DND-41 (cell line): ENCODE data around the gene SETD1A.

Source experiments
- ATAC-seq: fragments of 200-7000 bp; cut with Tn5 transposase; 3 replicates; pipeline ENCODE4 v1.9.1; 2021; ENCODE audit warnings: low read depth; ENCODE audit not compliant: insufficient read depth
- DNase-seq: peaks from one replicate; pipeline ENCODE4 v3.0.0-alpha.2; 2020
- H2AFZ ChIP-seq: 2 replicates; pipeline ENCODE4 v1.6.0; 2012; ENCODE audit warnings: low read depth, low read length
- H3K27ac ChIP-seq: 2 replicates; pipeline ENCODE4 v1.5.1; 2012; ENCODE audit warnings: low read length, inconsistent platforms
- H3K27me3 ChIP-seq: fragments of 200-600 bp; sonication (generic); 2 replicates; pipeline ENCODE4 v1.6.0; 2012; ENCODE audit warnings: low read length, mild to moderate bottlenecking, inconsistent platforms; ENCODE audit not compliant: insufficient read depth, poor library complexity
- H3K36me3 ChIP-seq: 2 replicates; pipeline ENCODE4 v1.5.1; 2012; ENCODE audit warnings: low read length, inconsistent platforms; ENCODE audit not compliant: insufficient read depth
- H3K4me1 ChIP-seq: 2 replicates; pipeline ENCODE4 v1.5.1; 2012; ENCODE audit warnings: mild to moderate bottlenecking, low read length; ENCODE audit not compliant: insufficient read depth
- H3K4me2 ChIP-seq: 2 replicates; pipeline ENCODE4 v1.6.0; 2012; ENCODE audit warnings: mild to moderate bottlenecking, moderate library complexity, low read length, inconsistent platforms; ENCODE audit not compliant: insufficient read depth
- H3K4me3 ChIP-seq, 2 experiments: fragments of 200-600 bp in 1 of 2; shearing (Covaris generic) in 1 of 2; 2 replicates each; pipeline ENCODE4 v1.5.1; 2012 to 2016; ENCODE audit warnings: inconsistent platforms in 2 of 2, low read length in 2 of 2, mild to moderate bottlenecking in 2 of 2, low read depth in 1 of 2, moderate library complexity in 1 of 2
- H3K79me2 ChIP-seq: 2 replicates; pipeline ENCODE4 v1.6.0; 2012; ENCODE audit warnings: low read length, inconsistent platforms; ENCODE audit not compliant: insufficient read depth
- H3K9ac ChIP-seq: 2 replicates; pipeline ENCODE4 v1.6.0; 2012; ENCODE audit warnings: low read depth, mild to moderate bottlenecking, inconsistent platforms, low read length, moderate library complexity
- H3K9me3 ChIP-seq: 2 replicates; pipeline ENCODE4 v1.5.1; 2012; ENCODE audit warnings: low read length, moderate library complexity, mild to moderate bottlenecking, inconsistent platforms; ENCODE audit not compliant: insufficient read depth, severe bottlenecking
- H4K20me1 ChIP-seq: 2 replicates; pipeline ENCODE4 v1.6.0; 2012; ENCODE audit warnings: low read length; ENCODE audit not compliant: insufficient read depth
- EZH2 ChIP-seq: IDR thresholded peaks from 3 replicates; pipeline ENCODE4 v1.6.1; 2012; ENCODE audit warnings: borderline replicate concordance, low read depth, mild to moderate bottlenecking, moderate library complexity, low read length, inconsistent platforms; ENCODE audit not compliant: severe bottlenecking
- TF ChIP-seq, protein P1 (sequence below): IDR thresholded peaks from 2 replicates; pipeline ENCODE4 v1.5.1; 2012; ENCODE audit warnings: borderline replicate concordance, low read length, moderate library complexity, mild to moderate bottlenecking; ENCODE audit not compliant: poor library complexity, severe bottlenecking; ENCODE audit errors: extremely low read depth

SETD1A gene

DNA sequence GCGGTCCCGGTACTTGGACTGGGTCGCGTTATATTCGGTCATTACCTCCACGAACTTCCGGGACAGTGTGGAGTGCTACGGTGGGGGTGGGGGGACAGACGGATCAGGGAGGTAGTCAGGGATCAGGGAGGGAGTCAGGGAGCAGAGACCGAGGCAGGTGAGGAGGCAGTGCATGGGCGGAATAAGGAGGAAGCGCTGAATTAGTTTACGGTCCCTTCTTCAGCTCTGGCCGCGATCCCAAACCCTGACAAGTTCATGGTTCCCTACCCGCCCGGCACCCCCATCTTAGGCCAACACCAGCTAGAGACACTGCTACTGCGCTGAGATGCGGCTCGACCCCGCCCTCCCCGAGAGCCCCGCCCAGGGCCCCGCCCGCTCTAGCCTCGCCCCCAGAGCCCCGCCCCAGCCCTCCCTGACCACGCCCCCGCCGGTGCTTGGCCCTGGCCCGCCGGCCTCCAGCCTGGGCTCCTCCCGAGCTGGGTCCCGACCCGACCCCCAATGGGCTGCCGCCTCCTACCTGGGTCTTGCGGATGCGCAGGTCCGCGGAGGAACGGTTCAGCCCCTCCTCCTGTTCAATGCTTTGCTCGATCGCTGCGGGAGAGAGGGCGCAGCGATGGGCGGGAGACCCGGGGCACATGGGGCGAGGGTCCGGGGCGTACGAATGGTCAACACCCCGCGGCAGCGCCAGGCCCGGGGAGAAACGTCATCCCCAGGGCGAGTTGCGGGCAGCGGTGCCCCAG, 39.6 kb downstream of the SETD1A start:
- no peaks in the 10 kb centered on the region for H3K27me3 ChIP-seq
- H4K20me1 ChIP-seq: no peaks in the 10 kb centered on the region; the same call in 1 of the 2 replicates
- DNase-seq (no peak), ATAC-seq (peak; percentile 37; the same call in 1 of the 3 replicates)
- H3K9me3 ChIP-seq: no peaks in the 10 kb centered on the region
- H3K4me2 ChIP-seq: no peak overlapping the region
- H3K36me3 ChIP-seq: no peaks in the 10 kb centered on the region
- no peaks in the 10 kb centered on the region for H3K4me1 ChIP-seq
- H2AFZ ChIP-seq: no peak overlapping the region
- H3K27ac ChIP-seq: no peak overlapping the region
- H3K9ac ChIP-seq: no peak overlapping the region
- no peaks in the 10 kb centered on the region for H3K79me2 ChIP-seq
- no peak overlapping the region for H3K4me3 ChIP-seq
- no peak for TF ChIP-seq EZH2
- TF ChIP-seq, protein P1, sequence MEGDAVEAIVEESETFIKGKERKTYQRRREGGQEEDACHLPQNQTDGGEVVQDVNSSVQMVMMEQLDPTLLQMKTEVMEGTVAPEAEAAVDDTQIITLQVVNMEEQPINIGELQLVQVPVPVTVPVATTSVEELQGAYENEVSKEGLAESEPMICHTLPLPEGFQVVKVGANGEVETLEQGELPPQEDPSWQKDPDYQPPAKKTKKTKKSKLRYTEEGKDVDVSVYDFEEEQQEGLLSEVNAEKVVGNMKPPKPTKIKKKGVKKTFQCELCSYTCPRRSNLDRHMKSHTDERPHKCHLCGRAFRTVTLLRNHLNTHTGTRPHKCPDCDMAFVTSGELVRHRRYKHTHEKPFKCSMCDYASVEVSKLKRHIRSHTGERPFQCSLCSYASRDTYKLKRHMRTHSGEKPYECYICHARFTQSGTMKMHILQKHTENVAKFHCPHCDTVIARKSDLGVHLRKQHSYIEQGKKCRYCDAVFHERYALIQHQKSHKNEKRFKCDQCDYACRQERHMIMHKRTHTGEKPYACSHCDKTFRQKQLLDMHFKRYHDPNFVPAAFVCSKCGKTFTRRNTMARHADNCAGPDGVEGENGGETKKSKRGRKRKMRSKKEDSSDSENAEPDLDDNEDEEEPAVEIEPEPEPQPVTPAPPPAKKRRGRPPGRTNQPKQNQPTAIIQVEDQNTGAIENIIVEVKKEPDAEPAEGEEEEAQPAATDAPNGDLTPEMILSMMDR: no peak

DNA sequence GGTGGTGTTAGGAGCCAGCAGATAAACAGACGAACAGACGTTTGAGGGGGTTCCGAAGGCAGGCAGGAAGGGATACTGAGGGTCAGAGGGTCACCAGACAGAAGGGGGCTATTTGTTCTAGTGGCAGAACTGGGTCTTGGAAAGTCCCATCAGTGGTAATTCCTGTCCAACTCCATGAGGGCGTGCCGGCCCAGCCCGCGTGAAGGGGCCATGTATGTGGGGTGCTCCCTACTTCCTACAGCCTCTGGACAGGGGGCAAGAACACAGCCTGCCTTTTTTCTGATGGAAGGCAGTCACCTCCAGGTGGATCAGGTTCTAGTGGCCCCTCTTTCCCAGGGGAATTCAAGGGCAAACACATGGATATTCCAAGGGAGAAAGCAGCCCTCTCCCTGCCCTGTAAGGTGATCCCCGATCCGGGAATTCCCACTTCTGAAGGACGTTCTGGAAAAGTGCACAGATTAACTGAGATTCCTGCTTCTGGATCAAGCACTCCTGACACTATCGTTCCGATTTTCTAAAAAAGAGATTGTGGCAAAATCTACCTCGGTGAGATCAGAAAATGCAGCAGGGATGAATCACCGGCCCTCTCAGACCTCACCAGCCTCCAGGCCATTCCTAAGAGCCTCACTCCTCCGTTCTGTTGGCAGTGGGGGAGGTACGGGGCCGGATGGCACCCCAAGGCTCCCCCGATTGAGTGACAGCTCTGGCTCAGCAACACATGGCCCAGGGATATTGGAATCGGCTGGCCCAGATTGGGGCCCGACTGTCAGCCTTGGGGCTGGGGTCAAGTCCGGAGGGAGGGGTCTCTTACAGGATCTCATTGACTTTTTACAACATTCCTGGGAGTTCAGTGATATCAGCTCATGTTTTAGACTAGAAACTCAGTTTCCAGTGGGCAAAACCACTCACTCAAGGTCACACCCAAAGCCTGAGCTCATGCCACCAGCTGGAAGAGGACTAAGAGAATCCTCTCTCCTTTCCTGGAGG, 40.5 kb downstream of the SETD1A start:
- no peak overlapping the region for H3K4me3 ChIP-seq
- no peaks in the 10 kb centered on the region; the same call in 1 of the 2 replicates for H4K20me1 ChIP-seq
- no peaks in the 10 kb centered on the region for H3K36me3 ChIP-seq
- no peak overlapping the region for H3K27ac ChIP-seq
- TF ChIP-seq, protein P1: no peak
- TF ChIP-seq EZH2: no peak
- ATAC-seq (no peak), DNase-seq (no peak)
- H3K4me1 ChIP-seq: no peaks in the 10 kb centered on the region
- H3K27me3 ChIP-seq: no peaks in the 10 kb centered on the region
- no peak overlapping the region for H3K4me2 ChIP-seq
- no peak overlapping the region for H2AFZ ChIP-seq
- H3K9me3 ChIP-seq: no peaks in the 10 kb centered on the region
- H3K9ac ChIP-seq: no peak overlapping the region
- no peaks in the 10 kb centered on the region for H3K79me2 ChIP-seq

DNA sequence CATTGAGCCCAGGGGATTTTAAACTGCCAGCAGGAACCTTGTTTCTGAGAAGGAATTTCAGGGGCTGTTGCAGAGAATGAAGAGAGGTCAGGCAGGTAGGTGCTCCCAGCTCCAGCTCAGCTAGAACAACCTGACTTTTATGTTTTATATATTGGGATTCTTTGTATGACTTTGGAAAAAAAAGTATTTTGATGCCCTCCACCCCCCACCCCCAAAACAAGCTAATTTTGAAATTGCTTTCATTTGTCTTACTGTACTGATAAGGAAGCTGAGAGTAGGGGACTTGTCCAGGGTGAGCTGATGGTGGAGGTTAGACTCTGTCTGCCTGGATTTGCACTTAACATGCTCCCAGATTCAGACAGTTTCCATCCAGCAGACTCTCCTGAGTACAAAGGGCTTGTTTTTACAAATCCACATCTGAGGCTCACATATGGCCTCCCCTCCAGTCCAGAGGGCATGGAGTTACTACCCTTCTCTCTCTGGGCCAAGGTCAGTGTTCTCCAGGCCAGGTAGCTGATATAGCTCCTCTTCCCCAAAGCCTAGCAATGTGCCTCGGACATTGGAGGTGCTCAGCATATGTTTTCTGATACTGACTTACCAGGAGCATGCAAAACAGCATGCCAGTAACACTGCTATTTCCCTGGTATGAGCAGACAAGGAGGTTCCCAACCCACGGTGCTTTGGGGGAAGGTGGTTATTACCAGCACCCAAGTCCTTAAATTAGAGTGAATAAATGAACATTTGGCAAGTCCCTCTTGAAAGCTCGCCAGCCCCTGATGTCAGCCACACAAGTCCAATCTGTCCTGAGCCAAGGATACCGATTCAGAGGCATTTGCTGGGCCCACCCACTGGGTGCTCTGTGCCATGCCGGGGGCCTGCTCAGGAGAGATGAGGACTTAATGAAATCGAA, 41.6 kb downstream of the SETD1A start:
- DNase-seq: no peak
- H3K27ac ChIP-seq: no peak overlapping the region

More for the DNA sequence above, 41.6 kb downstream of the SETD1A start:
- ATAC-seq: no peak
- no peaks in the 10 kb centered on the region for H3K36me3 ChIP-seq
- no peak overlapping the region for H2AFZ ChIP-seq
- H3K27me3 ChIP-seq: no peaks in the 10 kb centered on the region
- no peaks in the 10 kb centered on the region for H3K9me3 ChIP-seq
- H4K20me1 ChIP-seq: no peaks in the 10 kb centered on the region; the same call in 1 of the 2 replicates
- TF ChIP-seq EZH2: no peak
- TF ChIP-seq, protein P1: no peak
- no peaks in the 10 kb centered on the region for H3K4me1 ChIP-seq
- no peak overlapping the region for H3K4me2 ChIP-seq
- no peak overlapping the region for H3K4me3 ChIP-seq
- H3K9ac ChIP-seq: no peak overlapping the region
- H3K79me2 ChIP-seq: no peaks in the 10 kb centered on the region
